OCI-LY3 (cell line): ENCODE data around the gene ATP5ME.

ENCODE experiments used
- CTCF ChIP-seq: fragments of 200-600, 300-600 bp; sonication (generic); IDR thresholded peaks from 2 replicates; pipeline ENCODE4 v1.5.1; 2014; ENCODE audit warnings: antibody characterized with exemption, low read length, low read depth
- EZH2phosphoT487 ChIP-seq: fragments of 200-600 bp; shearing (Covaris generic); IDR thresholded peaks from 2 replicates; pipeline ENCODE4 v1.6.1; 2018; ENCODE audit warnings: antibody characterized with exemption, mixed run types, low read depth

GRCh38 chr4:702618-703048, 28.6 kb upstream of the ATP5ME start:
- no peak for TF ChIP-seq CTCF
- TF ChIP-seq EZH2phosphoT487, result no peak
